ENCODE measurements around the gene OBSCN.

DNA sequence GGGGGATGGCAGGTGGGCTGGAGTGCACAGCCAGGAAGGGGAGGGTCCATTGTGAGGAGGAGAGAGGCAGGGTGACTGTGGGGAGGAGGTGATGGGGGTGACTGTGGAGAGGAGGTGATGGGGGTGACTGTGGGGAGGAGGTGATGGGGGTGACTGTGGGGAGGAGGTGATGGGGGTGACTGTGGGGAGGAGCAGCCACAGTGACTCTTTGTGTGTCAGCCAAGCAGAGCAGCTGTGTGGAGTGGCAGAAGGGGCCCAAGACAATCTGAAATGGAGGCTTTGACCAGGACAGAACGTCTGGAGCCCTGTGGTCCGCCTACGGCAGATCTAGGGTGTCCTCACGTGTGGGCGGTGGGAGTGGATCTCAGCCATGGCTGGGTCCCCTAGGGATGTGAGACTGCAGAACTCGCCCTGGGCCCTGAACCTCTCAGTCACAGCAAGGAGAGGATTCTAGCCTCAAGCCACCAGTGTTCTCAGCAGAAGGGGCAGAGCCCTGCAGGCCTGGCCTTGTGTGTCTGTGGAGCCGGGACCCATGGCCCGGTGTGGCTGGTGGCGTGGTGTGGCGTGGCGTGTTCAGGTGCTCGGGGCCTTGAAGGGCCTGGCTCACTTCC is 81.5 kb downstream of the OBSCN start:
- TF ChIP-seq, protein P1, sequence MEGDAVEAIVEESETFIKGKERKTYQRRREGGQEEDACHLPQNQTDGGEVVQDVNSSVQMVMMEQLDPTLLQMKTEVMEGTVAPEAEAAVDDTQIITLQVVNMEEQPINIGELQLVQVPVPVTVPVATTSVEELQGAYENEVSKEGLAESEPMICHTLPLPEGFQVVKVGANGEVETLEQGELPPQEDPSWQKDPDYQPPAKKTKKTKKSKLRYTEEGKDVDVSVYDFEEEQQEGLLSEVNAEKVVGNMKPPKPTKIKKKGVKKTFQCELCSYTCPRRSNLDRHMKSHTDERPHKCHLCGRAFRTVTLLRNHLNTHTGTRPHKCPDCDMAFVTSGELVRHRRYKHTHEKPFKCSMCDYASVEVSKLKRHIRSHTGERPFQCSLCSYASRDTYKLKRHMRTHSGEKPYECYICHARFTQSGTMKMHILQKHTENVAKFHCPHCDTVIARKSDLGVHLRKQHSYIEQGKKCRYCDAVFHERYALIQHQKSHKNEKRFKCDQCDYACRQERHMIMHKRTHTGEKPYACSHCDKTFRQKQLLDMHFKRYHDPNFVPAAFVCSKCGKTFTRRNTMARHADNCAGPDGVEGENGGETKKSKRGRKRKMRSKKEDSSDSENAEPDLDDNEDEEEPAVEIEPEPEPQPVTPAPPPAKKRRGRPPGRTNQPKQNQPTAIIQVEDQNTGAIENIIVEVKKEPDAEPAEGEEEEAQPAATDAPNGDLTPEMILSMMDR (IDR thresholded peaks at IDR 0.05) = no peak
- TF ChIP-seq EZH2phosphoT487 (IDR thresholded peaks at IDR 0.05) (no peak), EZH2 (IDR thresholded peaks at IDR 0.05) (no peak)
